GM10266 (cell line): ENCODE data around the gene PHF20.
"Not testable (repeated sequence)": the region's sequence is repeated elsewhere in the genome, so short reads cannot be mapped to it uniquely, and the experiment has no call there.

Source experiments
- DNase-seq: peaks from one replicate; pipeline ENCODE4 v3.0.0; 2012; ENCODE audit errors: extremely low spot score
- TF ChIP-seq, protein P1 (sequence below): IDR thresholded peaks from 2 replicates; pipeline ENCODE4 v1.5.1; 2012; ENCODE audit warnings: mild to moderate bottlenecking, low read depth; ENCODE audit not compliant: control insufficient read depth, insufficient read depth; ENCODE audit errors: missing control alignments

The PHF20 gene

DNA sequence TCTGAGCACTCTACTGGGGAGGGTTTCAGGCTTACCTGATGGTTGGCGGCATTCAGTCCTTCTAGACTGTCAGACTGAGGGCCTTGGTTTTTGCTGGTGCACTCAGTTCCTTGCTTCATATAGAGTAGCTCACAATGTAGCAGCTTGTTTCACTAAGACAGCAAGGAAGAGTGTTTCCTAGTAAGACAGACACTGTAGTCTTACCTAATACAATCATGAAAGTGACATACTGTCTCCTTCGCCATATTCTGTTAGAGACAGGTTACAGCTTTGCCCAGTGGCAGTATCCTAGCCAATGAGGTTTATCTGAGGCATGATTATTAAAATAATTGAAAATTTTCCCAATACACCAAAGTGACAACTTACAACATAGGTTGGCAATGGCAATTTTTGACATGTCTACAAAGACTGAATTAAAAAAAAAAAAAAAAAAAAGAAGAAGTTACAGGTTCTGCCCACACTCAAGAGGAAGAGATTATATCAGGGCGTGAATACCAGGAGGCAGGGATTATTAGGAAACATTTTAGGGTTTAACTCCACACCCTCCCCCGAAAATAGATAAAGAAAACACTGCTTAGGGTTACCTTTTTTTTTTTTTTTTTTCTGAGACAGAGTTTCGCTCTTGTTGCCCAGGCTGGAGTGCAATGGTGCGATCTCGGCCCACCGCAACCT, 115.7 kb downstream of the PHF20 start:
- TF ChIP-seq, protein P1, sequence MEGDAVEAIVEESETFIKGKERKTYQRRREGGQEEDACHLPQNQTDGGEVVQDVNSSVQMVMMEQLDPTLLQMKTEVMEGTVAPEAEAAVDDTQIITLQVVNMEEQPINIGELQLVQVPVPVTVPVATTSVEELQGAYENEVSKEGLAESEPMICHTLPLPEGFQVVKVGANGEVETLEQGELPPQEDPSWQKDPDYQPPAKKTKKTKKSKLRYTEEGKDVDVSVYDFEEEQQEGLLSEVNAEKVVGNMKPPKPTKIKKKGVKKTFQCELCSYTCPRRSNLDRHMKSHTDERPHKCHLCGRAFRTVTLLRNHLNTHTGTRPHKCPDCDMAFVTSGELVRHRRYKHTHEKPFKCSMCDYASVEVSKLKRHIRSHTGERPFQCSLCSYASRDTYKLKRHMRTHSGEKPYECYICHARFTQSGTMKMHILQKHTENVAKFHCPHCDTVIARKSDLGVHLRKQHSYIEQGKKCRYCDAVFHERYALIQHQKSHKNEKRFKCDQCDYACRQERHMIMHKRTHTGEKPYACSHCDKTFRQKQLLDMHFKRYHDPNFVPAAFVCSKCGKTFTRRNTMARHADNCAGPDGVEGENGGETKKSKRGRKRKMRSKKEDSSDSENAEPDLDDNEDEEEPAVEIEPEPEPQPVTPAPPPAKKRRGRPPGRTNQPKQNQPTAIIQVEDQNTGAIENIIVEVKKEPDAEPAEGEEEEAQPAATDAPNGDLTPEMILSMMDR = no peak
- DNase-seq = no peak

DNA sequence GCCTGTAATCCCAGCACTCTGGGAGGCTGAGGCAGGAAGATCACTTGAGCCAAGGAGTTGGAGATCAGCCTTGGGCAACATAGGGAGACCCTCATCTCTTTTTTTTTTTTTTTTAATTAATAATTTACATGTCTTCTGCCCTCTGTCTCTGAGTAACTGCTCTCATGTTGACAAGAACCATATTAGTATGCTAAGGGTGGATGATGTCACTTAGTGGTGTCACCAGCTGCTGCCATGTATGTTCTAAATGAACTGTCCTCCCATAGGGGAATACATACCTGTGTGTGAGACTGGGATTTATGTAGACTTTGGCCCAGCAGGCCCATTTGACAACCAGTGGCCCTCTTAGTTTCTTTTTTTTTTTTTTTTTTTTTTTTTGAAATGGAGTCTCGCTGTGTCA, 116.8 kb downstream of the PHF20 start:
- TF ChIP-seq, protein P1 = no peak
- DNase-seq = no peak

DNA sequence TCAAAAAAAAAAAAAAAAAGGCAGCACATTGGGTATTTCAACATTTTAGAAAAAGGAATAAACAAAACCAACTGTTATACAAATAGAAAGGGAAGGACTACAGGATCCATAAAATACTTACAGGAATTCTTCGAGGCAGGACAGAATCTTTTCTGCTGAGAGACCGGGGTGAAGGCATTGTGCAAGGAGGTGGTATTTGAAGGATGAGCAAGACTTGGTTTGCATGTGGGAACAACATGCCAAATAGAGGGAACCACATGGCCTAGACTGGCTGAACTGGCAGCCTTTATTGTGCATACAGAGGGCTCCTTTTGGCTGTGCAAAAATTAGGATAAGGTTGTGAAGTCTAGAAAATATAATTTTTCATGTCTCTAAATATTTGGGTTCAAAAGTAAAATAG, 119.6 kb downstream of the PHF20 start:
- TF ChIP-seq, protein P1 = no peak
- no peak for DNase-seq

DNA sequence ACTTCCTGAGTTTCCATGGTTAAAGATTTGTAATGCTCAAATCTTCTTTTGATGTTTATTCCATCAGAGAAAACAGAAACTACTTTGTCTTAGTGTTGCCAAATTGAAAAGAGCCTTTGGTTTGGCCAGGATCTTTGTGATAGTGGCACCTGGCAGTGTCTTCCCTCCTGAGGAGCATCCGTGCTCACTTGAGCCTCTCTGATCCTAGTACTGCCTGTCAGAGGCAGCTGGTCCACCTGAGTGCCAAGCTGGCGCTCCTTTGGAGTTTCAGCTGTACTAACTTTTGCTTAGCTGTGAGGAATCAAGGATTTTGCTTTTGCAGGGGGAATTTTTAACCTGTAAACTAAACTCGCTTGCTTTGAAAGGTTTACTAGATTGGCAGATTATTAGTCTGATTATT, 121.1 kb downstream of the PHF20 start:
- no peak for DNase-seq
- TF ChIP-seq, protein P1 = no peak

DNA sequence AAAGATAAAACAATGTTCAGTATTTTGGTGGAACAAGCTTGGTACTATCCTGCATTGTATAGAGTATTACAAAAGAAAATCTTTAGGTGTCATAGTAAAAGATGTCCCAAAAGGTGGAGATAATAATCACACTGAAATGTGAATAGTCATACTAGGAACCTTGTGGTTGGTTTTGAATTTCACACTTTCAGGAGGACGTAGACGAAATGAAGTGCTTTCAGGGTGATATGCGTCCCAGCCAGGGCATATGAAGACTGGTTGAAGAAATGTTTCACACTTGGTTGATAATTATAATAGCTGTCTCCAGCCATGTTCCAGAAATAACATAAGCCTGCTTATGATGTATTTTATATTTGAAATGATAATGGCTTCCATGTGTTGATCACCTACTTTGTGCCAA, 122.1 kb downstream of the PHF20 start:
- peak; percentile 48 for DNase-seq
- TF ChIP-seq, protein P1 = no peak

DNA sequence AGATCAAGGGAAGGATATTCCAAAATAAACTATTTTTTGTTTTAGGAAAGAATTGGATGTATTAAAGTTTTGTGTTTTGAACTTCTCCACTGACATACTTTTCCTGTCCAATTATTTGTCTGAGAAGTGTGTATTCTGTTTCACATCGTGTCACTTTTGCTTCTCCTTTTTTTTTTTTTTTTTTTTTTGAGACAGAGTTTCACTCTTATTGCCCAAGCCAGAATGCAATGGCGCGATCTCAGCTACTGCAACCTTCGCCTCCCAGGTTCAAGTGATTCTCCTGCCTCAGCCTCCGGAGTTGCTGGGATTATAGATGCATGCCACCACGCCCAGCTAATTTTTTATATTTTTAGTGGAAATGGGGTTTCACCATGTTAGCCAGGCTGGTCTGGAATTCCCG, 123.7 kb downstream of the PHF20 start:
- DNase-seq = not testable (repeated sequence)

DNA sequence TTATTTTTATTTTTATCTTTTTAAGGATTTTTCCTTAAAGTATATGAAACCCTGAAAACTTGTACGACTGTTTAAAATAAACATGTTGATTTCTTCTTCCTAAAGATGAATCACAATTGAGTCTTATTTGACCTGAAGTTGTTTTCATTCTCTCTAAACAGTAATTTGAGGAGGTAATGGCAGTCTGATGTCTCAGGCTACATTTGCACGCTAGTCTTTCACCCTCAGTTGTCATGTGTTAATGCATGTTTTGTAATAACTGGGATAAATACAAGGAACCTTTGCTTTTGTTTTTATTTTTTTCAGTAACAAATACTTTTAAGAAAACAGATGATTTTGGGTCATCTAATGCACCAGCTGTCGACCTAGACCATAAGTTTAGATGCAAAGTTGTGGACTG, 127.2 kb downstream of the PHF20 start:
- DNase-seq = no peak
- TF ChIP-seq, protein P1 = no peak

DNA sequence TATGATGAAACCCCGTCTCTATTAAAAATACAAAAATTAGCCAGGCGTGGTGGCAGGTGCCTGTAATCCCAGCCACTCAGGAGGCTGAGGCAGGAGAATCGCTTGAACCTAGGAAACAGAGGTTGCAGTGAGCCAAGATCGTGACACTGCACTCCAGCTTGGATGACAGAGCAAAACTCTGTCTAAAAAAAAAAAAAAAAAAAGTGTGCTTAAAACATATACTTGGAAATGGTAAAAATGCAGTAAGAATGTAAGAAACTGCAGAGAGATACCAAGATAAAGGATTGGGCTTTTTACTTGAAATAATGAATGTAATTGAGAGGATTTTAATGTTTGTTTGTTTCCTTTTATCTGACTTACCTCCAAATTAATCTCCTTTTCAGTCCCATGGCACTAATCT, 129.4 kb downstream of the PHF20 start:
- not testable (repeated sequence) for DNase-seq
